Esophagus mucosa (tissue), 1 donor: Measurements from ENCODE around the gene RAB11FIP4. TPM values are rescaled to one million over a fixed set of nuclear protein-coding genes. Genes with fewer than 3 reads are reported as not detected.

Source experiments
- ATAC-seq: fragments of 200-7000 bp; cut with Tn5 transposase; one replicate; pipeline ENCODE4 v1.9.1; 2020
- total RNA-seq: library from RNA; stranded (reverse); gene quantifications from one replicate; pipeline ENCODE4 v1.2.4, GENCODE V29; 2023
- donor health status: DM: yes; HTN: yes; CAD: no.

The RAB11FIP4 gene
- total RNA-seq, 1 donor from 2014 or later = 10.3 TPM

- ATAC-seq = no peak
Measured at GRCh38 chr17:31572341-31572740, 180.9 kb downstream of the RAB11FIP4 start.

- peak; percentile 72 for ATAC-seq
Measured at GRCh38 chr17:31573047-31573446, 181.6 kb downstream of the RAB11FIP4 start.

DNA sequence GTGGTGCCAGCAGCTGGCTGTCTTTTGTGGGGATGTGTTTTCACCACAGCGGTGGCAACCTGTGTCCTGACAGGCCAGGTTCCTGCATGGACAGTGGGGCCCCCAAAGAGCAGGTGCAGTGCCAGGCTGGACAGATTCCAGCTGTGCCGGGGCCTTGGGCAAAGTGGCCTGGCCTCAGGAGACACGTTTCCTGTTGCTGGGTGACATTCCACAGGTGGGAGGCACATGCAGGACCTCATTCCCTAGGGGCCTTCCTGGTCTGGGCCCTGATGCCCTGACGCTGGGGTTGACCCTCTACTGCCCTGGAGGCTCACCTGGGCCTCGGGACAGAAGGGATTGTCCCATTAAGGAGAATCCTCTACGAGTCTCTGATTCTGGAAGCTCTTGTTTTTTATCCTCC lies 182.4 kb downstream of the RAB11FIP4 start:
- no peak for ATAC-seq

GRCh38 chr17:31574458-31574857 lies 183.0 kb downstream of the RAB11FIP4 start:
- ATAC-seq = no peak

GRCh38 chr17:31575043-31575442 lies 183.6 kb downstream of the RAB11FIP4 start:
- ATAC-seq = no peak

GRCh38 chr17:31579265-31579664 lies 187.8 kb downstream of the RAB11FIP4 start:
- ATAC-seq = no peak

DNA sequence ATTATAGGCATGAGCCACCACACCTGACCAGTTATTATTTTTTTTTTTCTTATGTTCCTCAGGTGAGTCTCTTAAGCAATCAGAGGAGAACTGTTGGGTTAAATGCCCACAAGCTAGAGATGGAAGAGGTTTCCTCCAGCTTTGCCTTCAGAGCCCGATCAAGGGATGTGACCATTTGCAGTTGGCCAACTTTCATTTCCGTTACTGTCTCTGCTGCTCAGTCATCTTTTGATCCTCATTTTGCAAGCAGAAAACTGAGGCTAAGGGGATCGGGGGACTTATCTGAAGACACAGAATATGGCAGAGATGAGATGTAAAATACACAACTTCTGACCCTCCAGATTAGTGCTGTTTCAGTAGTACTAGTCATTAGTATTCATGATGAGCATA lies 188.8 kb downstream of the RAB11FIP4 start:
- ATAC-seq = no peak

GRCh38 chr17:31580706-31581490 lies 189.4 kb downstream of the RAB11FIP4 start:
- peak; percentile 53 for ATAC-seq

- peak; percentile 21 for ATAC-seq
Measured at GRCh38 chr17:31581491-31581890, 190.0 kb downstream of the RAB11FIP4 start.

GRCh38 chr17:31582151-31582907 lies 190.9 kb downstream of the RAB11FIP4 start:
- ATAC-seq = peak; percentile 35

DNA sequence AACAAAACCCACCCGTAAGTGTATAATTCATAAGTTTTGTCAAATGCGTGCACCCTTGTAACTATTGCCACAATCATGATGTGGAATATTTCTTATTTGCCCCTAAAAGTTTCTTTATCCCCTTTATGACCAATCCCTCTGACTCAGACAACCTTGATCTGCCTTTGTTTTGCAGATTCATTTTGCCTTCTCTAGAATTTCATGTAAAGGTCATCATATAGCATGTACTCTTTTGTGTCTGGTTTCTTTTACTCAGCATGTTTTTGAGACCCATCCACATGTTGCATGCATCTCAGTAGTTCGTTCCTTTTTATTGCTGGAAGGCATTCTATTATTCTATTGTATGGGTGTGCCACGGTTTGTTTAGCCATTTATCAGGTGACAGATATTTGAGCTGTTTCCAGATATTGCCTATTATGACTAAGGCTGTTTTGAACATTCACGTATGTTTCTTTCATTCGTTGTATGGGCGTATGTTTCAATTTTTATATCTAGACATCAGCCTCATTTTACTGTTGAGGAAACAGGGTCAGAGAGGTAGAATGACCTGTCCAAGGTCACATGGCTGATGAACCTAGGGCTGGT lies 192.4 kb downstream of the RAB11FIP4 start:
- ATAC-seq = peak; percentile 50

DNA sequence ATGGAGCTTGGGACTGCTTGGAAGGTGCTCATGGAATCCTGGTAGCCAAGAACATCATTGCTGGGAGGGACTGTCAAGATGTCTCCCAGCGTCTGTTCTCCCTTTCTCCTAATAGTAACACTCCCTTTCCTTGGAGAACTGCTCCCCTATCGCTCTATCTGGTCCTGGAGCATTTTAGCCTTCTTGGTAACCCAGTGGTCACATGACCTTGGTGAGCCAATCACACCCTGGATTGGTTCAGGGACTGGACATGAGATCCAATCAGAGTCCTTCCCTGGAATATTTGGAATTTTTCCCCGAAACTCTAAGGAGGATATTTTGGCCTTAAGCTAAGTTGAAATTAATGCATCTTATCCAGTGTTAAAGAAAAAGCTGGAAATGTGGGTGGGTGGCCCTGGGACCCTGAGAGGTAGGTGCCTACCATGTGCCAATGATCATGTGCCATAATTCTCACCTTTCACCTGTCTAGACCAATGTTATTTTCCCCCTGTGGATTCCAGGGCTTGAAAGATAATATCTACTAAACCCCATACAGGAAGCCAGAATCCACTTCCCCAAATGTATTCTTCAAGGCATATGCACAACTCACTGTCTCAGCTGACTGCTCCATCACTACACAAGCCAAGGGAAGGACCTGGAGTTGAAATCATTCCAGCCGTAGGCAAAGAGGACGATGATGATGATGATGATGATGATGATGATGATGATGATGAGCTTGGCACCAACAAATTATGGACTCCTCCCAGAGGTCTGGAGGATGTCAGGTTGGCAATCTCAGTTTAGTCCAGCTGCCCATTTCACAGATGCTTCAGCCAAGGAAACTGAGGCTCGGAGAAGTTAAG lies 193.2 kb downstream of the RAB11FIP4 start:
- ATAC-seq = no peak

DNA sequence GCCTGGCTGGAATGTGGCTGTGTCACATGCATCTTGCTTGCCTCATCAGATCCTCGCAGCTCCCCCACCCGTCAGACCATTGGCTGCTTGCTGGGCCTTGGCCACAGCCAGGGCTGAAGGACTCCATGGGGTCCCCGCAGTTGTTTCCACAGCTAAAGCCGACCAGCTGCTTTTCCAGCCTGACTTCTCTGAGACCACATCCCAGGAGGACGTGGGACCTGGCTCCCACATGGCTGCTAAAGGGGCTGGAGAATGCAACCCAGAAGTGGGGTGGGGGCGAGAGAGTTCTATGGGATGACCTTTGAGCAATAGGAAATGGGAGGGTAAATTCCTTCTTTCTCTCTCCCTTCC lies 193.8 kb downstream of the RAB11FIP4 start:
- ATAC-seq = no peak

GRCh38 chr17:31586946-31587345 lies 195.5 kb downstream of the RAB11FIP4 start:
- ATAC-seq = no peak

GRCh38 chr17:31587462-31587861 lies 196.0 kb downstream of the RAB11FIP4 start:
- no peak for ATAC-seq

Other genes with a start within 250 kb of the RAB11FIP4 start
- not detected for gene OMG, start 94.4 kb upstream of the RAB11FIP4 start, total RNA-seq
- 1.3 TPM for gene EVI2B, start 77.6 kb upstream of the RAB11FIP4 start, total RNA-seq
- 0.52 TPM for gene EVI2A, start 70.1 kb upstream of the RAB11FIP4 start, total RNA-seq